Stimulated activated CD8-positive, alpha-beta memory T cell treated with anti-CD3 and anti-CD28 coated beads, Interleukin-4, amount 100 ng/mL, for 4 hours (primary cell): ENCODE results near the gene KCND3.

Experiments
- DNase-seq, 2 donors: peaks; one replicate each; pipeline ENCODE4 v3.0.0-alpha.2; 2020; ENCODE audit warnings: low read depth in 2 of 2, low spot score in 1 of 2

The KCND3 gene

DNA sequence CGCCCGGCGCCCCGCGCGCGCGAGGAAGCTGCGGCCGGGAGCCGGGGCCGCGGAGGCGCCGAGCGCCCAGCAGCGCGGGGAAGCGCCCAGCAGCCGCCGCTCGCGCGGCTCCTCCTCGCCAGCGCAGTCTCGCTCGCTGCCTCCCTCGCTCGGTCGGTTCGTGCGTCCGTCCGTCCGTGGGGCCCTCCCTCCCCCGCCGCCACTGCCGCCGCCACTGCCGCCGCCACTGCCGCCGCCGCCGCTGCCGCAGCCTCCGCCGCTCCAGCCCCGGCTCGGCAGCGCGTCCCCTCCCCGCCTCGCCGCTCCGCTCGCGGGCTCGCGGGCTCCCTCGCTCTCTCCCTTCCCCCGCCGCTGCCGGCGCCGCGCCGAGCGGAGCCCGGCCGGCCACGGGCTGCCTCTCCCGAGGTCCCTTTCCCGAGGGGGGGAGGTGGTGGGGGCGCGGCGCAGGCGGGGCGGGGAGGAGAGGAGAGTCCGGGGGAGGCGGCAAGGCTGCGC, at the start of gene KCND3:
KCND3 (minus strand) TSS at position 138 of the 495 bp plus-strand sequence.
- DNase-seq, result no peak

DNA sequence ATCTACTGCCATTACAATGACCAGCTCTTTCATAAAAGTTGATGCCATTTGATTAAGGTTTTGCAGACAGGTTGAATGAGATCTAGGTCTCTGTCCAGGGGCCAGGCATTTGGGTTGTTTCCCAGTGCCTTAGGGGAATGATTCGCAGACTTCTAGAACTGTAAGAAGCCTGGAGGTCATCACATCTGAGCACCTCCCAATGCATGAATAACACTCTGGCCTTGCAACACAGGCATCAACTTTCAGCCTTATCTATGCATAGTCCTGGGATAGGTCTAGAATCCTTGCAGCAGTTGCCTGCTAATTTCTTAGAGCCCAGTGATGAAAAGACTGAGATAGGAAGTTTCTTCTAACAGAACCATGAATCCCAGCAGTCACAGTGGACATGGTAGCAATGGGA, 44.8 kb upstream of the KCND3 start:
- DNase-seq, result no peak

DNA sequence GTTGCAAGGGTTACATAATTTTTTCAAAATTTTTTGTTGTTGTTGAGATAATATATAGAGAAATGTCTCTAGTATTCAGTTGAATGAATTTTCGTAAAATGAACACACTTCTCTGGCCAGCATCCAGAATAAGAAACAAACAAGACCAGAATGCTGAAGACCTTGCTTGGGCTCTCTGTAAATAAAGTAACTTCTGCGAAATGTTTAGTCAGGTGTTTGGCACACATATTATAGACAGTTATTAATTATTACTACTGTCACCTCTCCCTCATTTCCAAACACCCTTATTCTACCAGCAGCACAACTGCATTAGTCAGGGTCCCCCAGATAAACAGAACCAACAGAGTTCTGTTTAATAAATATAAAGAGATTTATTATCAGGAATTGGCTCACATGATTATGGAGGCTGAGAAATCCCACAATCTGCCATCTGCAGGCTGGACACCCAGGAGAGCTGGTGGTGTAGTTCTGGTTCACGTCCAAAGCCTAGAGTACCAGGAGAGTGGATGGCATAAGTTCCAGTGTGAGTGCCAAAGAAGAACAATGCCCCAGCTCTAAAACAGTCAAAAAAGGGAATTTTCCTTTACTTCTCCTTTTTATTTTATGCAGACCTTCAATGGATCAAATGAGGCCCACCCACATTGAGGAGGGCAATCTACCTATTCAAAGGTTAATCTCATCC, 44.1 kb upstream of the KCND3 start:
- no peak for DNase-seq

DNA sequence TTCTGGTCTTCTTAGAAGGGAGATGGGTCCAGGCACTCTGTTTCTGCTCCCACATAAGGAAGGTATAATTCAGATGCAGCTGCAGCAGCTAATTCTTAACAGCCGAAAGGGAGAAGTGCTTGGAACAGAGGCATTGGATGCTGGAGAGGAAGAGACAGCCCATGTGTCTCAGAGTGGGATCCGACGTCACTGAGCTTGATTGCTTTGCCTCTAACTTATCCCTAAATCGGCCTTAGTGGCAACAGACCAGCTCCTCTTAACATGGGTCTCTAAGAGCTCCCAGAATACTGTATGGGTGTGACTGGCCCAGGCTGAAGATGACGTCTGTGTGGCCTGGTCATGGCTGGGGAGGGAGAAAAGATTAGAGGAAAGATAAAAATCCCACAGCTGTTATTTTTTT, 40.7 kb upstream of the KCND3 start:
- DNase-seq, result no peak

- no peak for DNase-seq
These were observed 38.2 kb upstream of the KCND3 start for GRCh38 chr1:112027696-112028095.

GRCh38 chr1:112026501-112026900, 37.0 kb upstream of the KCND3 start:
- DNase-seq, result no peak

- no peak for DNase-seq
These were observed 36.5 kb upstream of the KCND3 start for GRCh38 chr1:112026016-112026415.

- no peak for DNase-seq
These were observed 31.8 kb upstream of the KCND3 start for GRCh38 chr1:112021263-112021662.

GRCh38 chr1:112017183-112017582, 27.7 kb upstream of the KCND3 start:
- DNase-seq, result no peak

DNA sequence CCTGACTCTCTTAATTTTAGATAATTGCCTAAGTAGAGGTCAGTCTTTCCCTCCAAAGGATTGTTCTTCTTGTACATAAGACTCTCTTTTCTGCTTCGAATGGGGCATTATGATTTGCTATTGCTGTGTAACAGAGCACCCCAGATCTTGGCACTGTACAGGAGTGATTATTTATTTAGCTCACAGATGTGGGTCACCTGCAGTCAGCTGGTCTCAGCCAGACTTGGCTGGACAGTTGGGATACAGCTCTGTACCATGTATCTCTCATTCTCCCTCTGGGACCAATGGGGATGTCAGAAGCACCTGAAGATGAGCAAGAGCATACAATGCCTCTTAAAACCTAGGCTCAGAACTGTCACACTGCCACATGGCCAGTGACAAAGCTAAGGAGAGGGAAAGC, 23.4 kb upstream of the KCND3 start:
- DNase-seq, result no peak

DNA sequence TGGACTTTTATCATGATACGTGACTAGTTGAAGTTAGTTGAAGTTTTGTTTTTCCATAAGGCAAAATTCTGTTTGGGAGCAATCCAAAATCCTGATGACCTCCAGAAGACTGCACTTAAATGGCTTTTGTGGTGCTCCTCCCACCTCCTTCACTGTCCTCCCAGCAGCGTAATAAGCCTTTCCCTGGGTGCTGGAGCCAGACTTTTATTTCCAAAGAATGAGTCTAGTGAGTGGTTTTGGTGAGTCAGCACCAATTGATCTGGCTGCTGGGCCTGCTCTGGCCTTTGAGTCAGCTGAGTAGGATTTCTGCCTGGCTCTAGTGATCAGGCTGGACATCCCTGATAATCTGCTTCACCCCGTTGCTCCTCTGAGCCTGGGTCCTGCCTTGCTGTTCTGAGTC, 21.7 kb upstream of the KCND3 start:
- DNase-seq, result no peak

- DNase-seq, result no peak
These were observed 17.7 kb upstream of the KCND3 start for GRCh38 chr1:112007169-112007568.

GRCh38 chr1:112006416-112007025, 17.1 kb upstream of the KCND3 start:
- no peak for DNase-seq

- no peak for DNase-seq
These were observed 14.6 kb upstream of the KCND3 start for GRCh38 chr1:112004076-112004475.

DNA sequence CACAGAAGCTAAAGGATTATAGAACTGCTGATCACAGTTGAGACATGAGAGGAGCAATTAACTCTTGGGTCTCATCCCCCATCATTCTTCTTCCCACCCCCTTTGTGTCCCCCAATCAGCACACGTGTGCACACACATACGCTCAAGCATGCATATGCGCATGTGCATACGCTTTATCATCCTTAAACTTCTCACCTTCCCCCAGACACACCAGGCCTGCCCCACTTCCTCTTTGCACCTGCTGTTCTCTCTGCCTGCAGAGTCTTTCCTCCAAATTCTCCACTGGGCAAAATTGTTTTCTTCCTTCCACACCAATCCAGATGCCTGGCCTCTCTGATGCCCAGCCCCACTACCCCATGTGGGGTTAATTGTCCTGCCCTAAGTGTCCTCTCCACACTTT, 13.0 kb upstream of the KCND3 start:
- no peak for DNase-seq

DNA sequence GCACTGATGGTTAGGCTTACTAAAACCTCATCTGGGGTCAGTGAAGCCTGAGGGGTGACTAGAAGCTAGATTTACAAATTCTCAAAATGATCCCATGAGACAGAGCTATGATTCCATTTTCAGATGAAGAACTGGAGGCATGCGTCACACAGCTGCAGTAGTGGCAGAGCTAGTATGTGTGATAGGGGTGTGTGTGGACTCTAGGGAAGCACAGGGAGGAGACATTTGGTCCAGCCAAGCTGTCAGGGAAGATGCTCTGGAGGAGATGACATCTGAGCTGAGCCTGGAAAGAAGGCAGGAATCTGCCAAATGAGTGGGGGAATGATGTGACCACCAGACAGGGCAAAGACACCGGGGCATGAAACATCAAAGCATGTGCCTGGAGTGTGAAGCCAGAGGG, 12.0 kb upstream of the KCND3 start:
- DNase-seq, result no peak

GRCh38 chr1:112000048-112000447, 10.6 kb upstream of the KCND3 start:
- DNase-seq, result no peak

DNA sequence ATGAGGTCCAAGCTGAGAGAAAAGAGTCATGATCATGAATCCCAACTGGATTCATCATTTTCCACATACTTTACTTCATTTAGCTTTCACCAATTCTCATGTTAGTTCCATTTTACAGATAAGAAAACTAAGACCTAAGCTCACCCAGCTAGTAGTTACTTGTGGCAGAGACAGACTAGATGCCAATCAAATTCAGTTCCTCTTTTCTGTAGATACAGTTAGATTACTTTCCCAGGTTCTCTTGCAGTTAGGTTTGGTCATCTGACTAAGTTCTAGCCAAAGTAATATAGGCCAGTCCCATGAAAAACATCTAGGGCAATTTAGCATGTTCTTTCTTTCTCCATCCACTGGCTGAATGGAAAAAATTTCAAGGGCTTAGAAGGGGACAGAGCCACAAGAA, 8.9 kb upstream of the KCND3 start:
- DNase-seq, result no peak

GRCh38 chr1:111992476-111992875, 3.0 kb upstream of the KCND3 start:
- DNase-seq, result no peak

DNA sequence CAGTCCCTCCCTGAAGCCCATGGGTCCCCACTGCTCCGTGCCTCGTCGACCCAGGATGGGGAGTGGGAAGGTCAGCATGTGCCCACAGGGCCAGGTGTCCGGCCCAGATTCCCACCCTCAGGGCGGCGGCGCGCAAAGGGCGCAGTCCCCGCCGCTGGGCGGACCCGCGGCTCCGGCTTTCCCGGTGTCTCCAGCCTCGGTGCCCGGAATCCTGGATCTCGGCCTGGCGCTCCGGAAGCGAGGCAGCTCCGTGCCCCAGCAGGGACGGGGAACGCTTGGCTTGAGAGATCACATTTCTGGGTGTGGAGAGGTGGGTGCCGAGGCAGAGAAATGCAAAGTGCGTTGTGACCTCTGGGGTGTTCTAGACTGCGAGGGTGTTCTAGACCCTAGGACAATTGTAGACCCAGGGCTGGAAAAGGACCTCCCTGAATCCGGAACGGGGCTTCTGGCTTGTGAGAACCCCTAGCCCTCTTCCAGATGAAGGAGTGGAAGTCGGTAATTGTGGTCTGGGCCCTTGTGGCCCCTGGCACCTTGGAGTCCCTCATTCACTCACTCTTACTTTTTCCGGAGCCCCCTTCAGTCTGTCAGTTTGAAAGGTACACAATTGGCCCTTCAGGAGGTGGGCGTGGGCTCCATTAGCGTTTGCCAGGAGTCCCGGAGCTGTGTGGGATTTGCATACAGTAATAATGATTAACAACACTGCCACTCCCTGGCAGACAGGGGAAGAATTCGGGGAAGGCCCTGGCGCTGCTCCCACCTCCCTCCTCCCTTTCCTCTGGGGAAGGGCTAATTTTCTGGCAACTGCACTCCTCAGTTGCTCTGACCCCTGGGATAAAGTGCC, 1.6 kb upstream of the KCND3 start:
- DNase-seq, result no peak

DNA sequence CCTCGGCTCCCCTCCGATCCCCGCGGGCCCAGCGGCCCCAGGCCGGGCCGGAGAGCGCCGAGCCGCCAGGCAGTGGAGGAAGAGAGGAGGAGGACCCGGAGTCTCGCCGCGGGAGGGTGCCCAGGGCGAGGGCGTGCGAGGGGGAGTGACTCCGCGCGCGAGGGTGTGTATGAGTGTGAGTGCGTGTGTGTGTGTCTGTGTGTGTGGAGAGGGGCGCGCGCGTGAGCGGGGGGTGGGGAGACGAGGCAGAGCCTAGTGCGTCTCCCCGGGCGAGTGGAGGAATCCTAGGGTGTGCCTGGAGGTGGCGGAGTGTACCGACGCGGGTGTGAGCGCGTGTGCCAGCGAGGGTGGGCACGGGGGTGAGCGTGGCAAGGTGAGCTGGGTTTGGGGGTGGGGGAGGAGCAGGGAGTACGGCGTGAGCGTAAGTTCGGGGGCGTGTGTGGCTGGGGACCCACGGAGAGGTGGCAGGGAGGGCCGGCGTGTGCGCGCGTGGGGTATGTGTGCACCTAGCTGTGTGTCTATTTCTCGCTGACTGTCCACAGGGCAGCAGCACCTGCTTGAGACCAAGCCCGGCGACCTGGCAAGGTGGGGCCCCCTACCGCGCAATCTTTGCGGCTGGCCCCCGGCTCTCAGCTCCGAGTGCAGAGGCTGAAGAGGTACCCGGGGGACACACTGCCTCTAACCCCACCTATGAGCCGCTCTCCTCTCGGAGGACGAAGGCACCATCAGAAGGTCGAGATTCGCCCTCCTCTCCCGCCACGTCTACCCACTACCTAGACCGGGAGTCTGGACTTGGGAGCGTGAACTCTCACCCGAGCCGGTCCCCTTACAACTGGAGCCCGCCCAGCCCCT, 784 bp upstream of the KCND3 start:
- no peak for DNase-seq
